Tibial nerve (tissue), 4 donors: ENCODE data around the gene RIMS4. TPM values are rescaled to one million over a fixed set of nuclear protein-coding genes. Genes with fewer than 3 reads are reported as not detected.

Experiments used
- DNase-seq, 2 donors: peaks; one replicate each; pipeline ENCODE4 v3.0.0-alpha.2; 2019; ENCODE audit warnings: low spot score in 2 of 2
- H3K27ac ChIP-seq, 4 donors: fragments of 200-600 bp; sonication (generic) in 3 of 4; one replicate each; pipeline ENCODE4 v1.5.1; 2017 to 2019; ENCODE audit warnings: mild to moderate bottlenecking in 1 of 4
- H3K27me3 ChIP-seq, 2 donors: fragments of 200-600 bp; sonication (generic) in 1 of 2; one replicate each; pipeline versions ENCODE4 v1.5.1 to v1.6.0; 2017 to 2019
- H3K36me3 ChIP-seq, 3 donors: fragments of 200-600 bp; sonication (generic); one replicate each; pipeline ENCODE4 v1.5.1; 2018 to 2019
- H3K4me1 ChIP-seq, 4 donors: fragments of 200-600 bp; sonication (generic) in 3 of 4; one replicate each; pipeline ENCODE4 v1.5.1; 2017 to 2019
- H3K4me3 ChIP-seq, 4 donors: fragments of 200-600 bp; sonication (generic) in 3 of 4; one replicate each; pipeline ENCODE4 v1.5.1; 2017 to 2019; ENCODE audit warnings: mild to moderate bottlenecking in 1 of 4, moderate library complexity in 1 of 4
- H3K9me3 ChIP-seq, 4 donors: fragments of 200-600 bp; sonication (generic) in 3 of 4; one replicate each; pipeline ENCODE4 v1.5.1; 2017 to 2019
- CTCF ChIP-seq, 5 experiments: fragments of 200-600 bp in 3 of 5; fragments of 450-650 bp in 2 of 5; sonication (generic) in 3 of 5; IDR thresholded peaks; one replicate each; pipeline ENCODE4 v1.5.1; 2016 to 2019; ENCODE audit warnings: antibody characterized with exemption in 5 of 5, mild to moderate bottlenecking in 3 of 5, moderate library complexity in 2 of 5
- EP300 ChIP-seq, 2 donors: sonication (generic); formaldehyde crosslinking; IDR thresholded peaks; one replicate each; pipeline ENCODE4 v1.6.1; 2017; ENCODE audit warnings: antibody characterized with exemption in 2 of 2, mild to moderate bottlenecking in 1 of 2
- POLR2A ChIP-seq, 2 donors: fragments of 450-650 bp; IDR thresholded peaks; one replicate each; pipeline ENCODE4 v1.6.1; 2017; ENCODE audit warnings: antibody characterized with exemption in 2 of 2, mild to moderate bottlenecking in 2 of 2, moderate library complexity in 2 of 2
- WGBS, 2 donors: methylation state at CpG; one replicate each; pipeline ENCODE4 v1.1.5; 2018; 5-methylcytosine and 5-hydroxymethylcytosine counted together
- total RNA-seq, 4 donors: library from RNA; depleted of rRNA; stranded (reverse); fragments of >200 nt; gene quantifications; one replicate each; pipeline ENCODE4 v1.1.0, GENCODE V29; 2016

RIMS4 gene
- total RNA-seq, 4 donors from 2014 or later, result 0.21 to 4.7 (median 1.7) TPM

DNA sequence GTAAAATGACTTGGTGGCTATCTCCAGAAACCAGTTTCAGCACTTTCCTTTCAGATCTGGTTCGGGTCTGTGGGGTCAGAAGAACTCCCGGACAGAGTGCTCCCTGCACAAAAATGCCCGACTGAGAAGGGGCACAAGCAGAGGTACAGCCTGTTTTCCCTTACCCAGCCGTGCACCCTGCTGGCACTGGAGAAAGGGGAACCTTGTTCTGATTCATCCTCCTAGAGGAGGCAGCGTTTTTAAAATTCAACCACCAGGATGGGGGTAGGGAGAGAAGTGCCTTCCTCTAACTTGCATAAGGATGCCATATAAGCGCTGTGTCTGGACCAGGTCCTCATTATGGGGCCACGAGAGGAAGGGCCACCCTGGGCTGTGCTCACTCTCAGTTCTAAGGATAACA lies 17.6 kb downstream of the RIMS4 start:
- no peak overlapping the region for H3K4me3 ChIP-seq
- WGBS, 2 donors, result 65 to 71% methylated on average over 7 of the region's 7 CpGs
- DNase-seq, result no peak
- H3K27me3 ChIP-seq, result peaks cover 0 to 14% of the 10 kb centered on the region in 2 donors
- H3K4me1 ChIP-seq, result no peaks in the 10 kb centered on the region
- no peak overlapping the region for H3K27ac ChIP-seq
- no peak for TF ChIP-seq POLR2A (IDR thresholded peaks at IDR 0.05)
- TF ChIP-seq EP300 (IDR thresholded peaks at IDR 0.05), result no peak
- no peak for TF ChIP-seq CTCF (IDR thresholded peaks at IDR 0.05)
- no peaks in the 10 kb centered on the region for H3K9me3 ChIP-seq
- no peaks in the 10 kb centered on the region for H3K36me3 ChIP-seq

GRCh38 chr20:44790638-44791393 lies 19.5 kb downstream of the RIMS4 start:
- WGBS, 2 donors, result 67 to 69% methylated on average over 11 of the region's 11 CpGs
- Histone ChIP-seq H3K36me3 (no peaks in the 10 kb centered on the region), H3K27me3 (peaks cover 0 to 29% of the 10 kb centered on the region in 2 donors), H3K27ac (no peak overlapping the region), H3K4me1 (no peaks in the 10 kb centered on the region), H3K4me3 (no peak overlapping the region), H3K9me3 (no peaks in the 10 kb centered on the region)
- DNase-seq, result no peak
- TF ChIP-seq CTCF (IDR thresholded peaks at IDR 0.05), result no peak
- TF ChIP-seq POLR2A (IDR thresholded peaks at IDR 0.05), result no peak
- TF ChIP-seq EP300 (IDR thresholded peaks at IDR 0.05), result no peak

GRCh38 chr20:44788706-44789456 lies 21.5 kb downstream of the RIMS4 start:
- Histone ChIP-seq H3K4me3 (no peak overlapping the region), H3K36me3 (no peaks in the 10 kb centered on the region), H3K27me3 (peaks cover 0 to 29% of the 10 kb centered on the region in 2 donors), H3K27ac (no peak overlapping the region), H3K4me1 (no peaks in the 10 kb centered on the region), H3K9me3 (no peaks in the 10 kb centered on the region)
- DNase-seq, result no peak
- no peak for TF ChIP-seq POLR2A (IDR thresholded peaks at IDR 0.05)
- TF ChIP-seq CTCF (IDR thresholded peaks at IDR 0.05), result no peak
- no peak for TF ChIP-seq EP300 (IDR thresholded peaks at IDR 0.05)
- 72 to 81% methylated on average over 10 of the region's 10 CpGs for WGBS, 2 donors

DNA sequence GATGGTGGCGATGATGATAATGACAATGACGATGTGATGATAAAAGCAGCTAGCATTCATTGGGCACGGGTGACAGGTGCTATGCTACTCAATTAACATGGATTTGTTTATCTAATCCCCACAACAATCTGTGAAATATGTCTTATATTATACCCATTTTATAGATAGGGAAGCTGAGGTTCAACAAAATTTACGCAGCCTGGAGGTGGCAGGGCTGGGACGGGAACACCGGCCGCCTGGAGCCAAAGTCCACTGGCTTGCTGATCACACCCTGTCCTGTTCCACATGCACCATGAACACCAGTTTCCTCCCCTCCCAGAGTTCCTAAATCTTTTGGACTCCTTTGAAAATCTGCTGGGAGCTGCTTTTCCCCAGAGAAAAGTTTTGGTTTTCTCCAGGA lies 23.0 kb downstream of the RIMS4 start:
- no peak overlapping the region for H3K27ac ChIP-seq
- 85 to 94% methylated on average over 7 of the region's 7 CpGs for WGBS, 2 donors
- TF ChIP-seq CTCF (IDR thresholded peaks at IDR 0.05) (no peak), POLR2A (IDR thresholded peaks at IDR 0.05) (no peak), EP300 (IDR thresholded peaks at IDR 0.05) (no peak)
- H3K27me3 ChIP-seq, result peaks cover 0 to 29% of the 10 kb centered on the region in 2 donors
- DNase-seq, result no peak
- no peaks in the 10 kb centered on the region for H3K4me1 ChIP-seq
- H3K9me3 ChIP-seq, result no peaks in the 10 kb centered on the region
- no peaks in the 10 kb centered on the region for H3K36me3 ChIP-seq
- H3K4me3 ChIP-seq, result no peak overlapping the region

DNA sequence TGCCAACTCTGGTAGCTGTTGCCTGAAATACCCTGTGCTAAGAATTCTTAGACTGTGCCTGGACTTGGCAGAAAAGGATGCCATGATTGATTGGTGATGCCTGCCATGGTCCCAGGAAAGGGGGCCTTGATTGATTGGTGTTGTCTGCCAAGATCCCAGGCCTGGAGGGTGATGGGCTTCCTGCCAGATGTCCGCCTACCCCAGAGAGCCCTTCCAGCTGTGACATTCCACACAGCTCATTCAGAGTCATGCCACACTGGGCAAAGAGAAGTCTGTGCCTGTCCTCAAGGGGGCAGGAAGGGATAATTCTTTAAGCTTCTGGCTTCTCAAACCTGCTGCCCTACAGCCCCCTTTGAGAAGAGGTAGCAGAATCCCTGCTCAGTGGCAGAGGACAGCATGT lies 24.6 kb downstream of the RIMS4 start:
- Histone ChIP-seq H3K27ac (no peak overlapping the region), H3K27me3 (peaks cover 0 to 25% of the 10 kb centered on the region in 2 donors), H3K4me3 (no peak overlapping the region), H3K9me3 (no peaks in the 10 kb centered on the region), H3K4me1 (no peaks in the 10 kb centered on the region), H3K36me3 (no peaks in the 10 kb centered on the region)
- DNase-seq, result no peak
- 11 to 25% methylated on average over 1 of the region's 1 CpG for WGBS, 2 donors
- TF ChIP-seq EP300 (IDR thresholded peaks at IDR 0.05) (no peak), CTCF (IDR thresholded peaks at IDR 0.05) (no peak), POLR2A (IDR thresholded peaks at IDR 0.05) (no peak)
